Subcutaneous abdominal adipose tissue (tissue), 5 donors: ENCODE data around the gene BCL11A.

Source experiments
- H3K27ac ChIP-seq: one replicate; pipeline ENCODE4 v1.7.0; 2013; ENCODE audit warnings: low read depth, mild to moderate bottlenecking, inconsistent platforms, low read length, moderate library complexity
- H3K27me3 ChIP-seq, 5 donors: one replicate each; pipeline ENCODE4 v1.7.0; 2013; ENCODE audit warnings: low read length in 5 of 5, inconsistent platforms in 1 of 5; ENCODE audit not compliant: control insufficient read depth in 5 of 5, insufficient read depth in 4 of 5
- H3K36me3 ChIP-seq, 5 donors: one replicate each; pipeline ENCODE4 v1.7.0; 2013; ENCODE audit warnings: low read length in 5 of 5; ENCODE audit not compliant: control insufficient read depth in 5 of 5, insufficient read depth in 5 of 5
- H3K4me1 ChIP-seq, 5 donors: one replicate each; pipeline ENCODE4 v1.7.0; 2013; ENCODE audit warnings: low read length in 5 of 5, mild to moderate bottlenecking in 3 of 5, moderate library complexity in 1 of 5; ENCODE audit not compliant: control insufficient read depth in 5 of 5, insufficient read depth in 5 of 5
- H3K4me3 ChIP-seq, 5 donors: one replicate each; pipeline ENCODE4 v1.7.0; 2013; ENCODE audit warnings: low read length in 5 of 5, low read depth in 1 of 5
- H3K9ac ChIP-seq, 5 donors: one replicate each; pipeline ENCODE4 v1.7.0; 2013; ENCODE audit warnings: low read length in 5 of 5, mild to moderate bottlenecking in 4 of 5, moderate library complexity in 3 of 5
- H3K9me3 ChIP-seq, 5 donors: one replicate each; pipeline ENCODE4 v1.7.0; 2013; ENCODE audit warnings: low read length in 5 of 5; ENCODE audit not compliant: control insufficient read depth in 5 of 5
- donor health status: healthy.
- donor health status: healthy.
- donor health status: healthy.
- donor health status: healthy.
- donor health status: healthy.

Gene BCL11A

GRCh38 chr2:60548311-60548710, 5.1 kb downstream of the BCL11A start:
- Histone ChIP-seq H3K27ac (no peak overlapping the region), H3K9me3 (no peaks in the 10 kb centered on the region), H3K36me3 (no peaks in the 10 kb centered on the region), H3K4me3 (no peak overlapping the region), H3K9ac (no peak overlapping the region), H3K4me1 (peaks cover 0 to 41% (median 37%) of the 10 kb centered on the region in 5 donors), H3K27me3 (peaks cover 30 to 71% (median 51%) of the 10 kb centered on the region in 5 donors)

- Histone ChIP-seq H3K9ac (no peak overlapping the region), H3K4me3 (no peak overlapping the region), H3K36me3 (no peaks in the 10 kb centered on the region), H3K4me1 (peaks cover 0 to 39% (median 35%) of the 10 kb centered on the region in 5 donors), H3K27me3 (peaks cover 30 to 71% (median 50%) of the 10 kb centered on the region in 5 donors), H3K27ac (no peak overlapping the region), H3K9me3 (no peaks in the 10 kb centered on the region)
Observed at GRCh38 chr2:60547841-60548240, 5.6 kb downstream of the BCL11A start.

GRCh38 chr2:60546756-60547420, 6.6 kb downstream of the BCL11A start:
- Histone ChIP-seq H3K9me3 (no peaks in the 10 kb centered on the region), H3K9ac (no peak overlapping the region), H3K27me3 (peaks cover 25 to 65% (median 45%) of the 10 kb centered on the region in 5 donors), H3K27ac (no peak overlapping the region), H3K4me3 (no peak overlapping the region), H3K36me3 (no peaks in the 10 kb centered on the region), H3K4me1 (peaks cover 0 to 29% (median 27%) of the 10 kb centered on the region in 5 donors)

- H3K27ac ChIP-seq: no peak overlapping the region
- no peak overlapping the region for H3K9ac ChIP-seq
- no peaks in the 10 kb centered on the region for H3K36me3 ChIP-seq
- no peaks in the 10 kb centered on the region for H3K9me3 ChIP-seq
- peaks cover 27 to 58% (median 43%) of the 10 kb centered on the region in 5 donors for H3K27me3 ChIP-seq
- H3K4me3 ChIP-seq: no peak overlapping the region
- peaks cover 0 to 14% (median 12%) of the 10 kb centered on the region in 5 donors for H3K4me1 ChIP-seq
Observed at GRCh38 chr2:60544954-60545560, 8.4 kb downstream of the BCL11A start.

GRCh38 chr2:60544062-60544461, 9.4 kb downstream of the BCL11A start:
- Histone ChIP-seq H3K27me3 (peaks cover 25 to 53% (median 36%) of the 10 kb centered on the region in 5 donors), H3K9ac (no peak overlapping the region), H3K27ac (no peak overlapping the region), H3K9me3 (no peaks in the 10 kb centered on the region), H3K4me1 (peaks cover 0 to 4% (median 3%) of the 10 kb centered on the region in 5 donors), H3K36me3 (no peaks in the 10 kb centered on the region), H3K4me3 (no peak overlapping the region)

GRCh38 chr2:60541056-60541651, 12.3 kb downstream of the BCL11A start:
- Histone ChIP-seq H3K9me3 (no peaks in the 10 kb centered on the region), H3K4me1 (no peaks in the 10 kb centered on the region), H3K4me3 (no peak overlapping the region), H3K27me3 (peaks cover 8 to 39% (median 21%) of the 10 kb centered on the region in 5 donors), H3K9ac (no peak overlapping the region), H3K27ac (no peak overlapping the region), H3K36me3 (no peaks in the 10 kb centered on the region)

GRCh38 chr2:60540074-60540473, 13.4 kb downstream of the BCL11A start:
- Histone ChIP-seq H3K4me1 (no peaks in the 10 kb centered on the region), H3K4me3 (no peak overlapping the region), H3K36me3 (no peaks in the 10 kb centered on the region), H3K27me3 (peaks cover 4 to 28% (median 16%) of the 10 kb centered on the region in 5 donors), H3K27ac (no peak overlapping the region), H3K9me3 (no peaks in the 10 kb centered on the region), H3K9ac (no peak overlapping the region)

- Histone ChIP-seq H3K4me3 (no peak overlapping the region), H3K36me3 (no peaks in the 10 kb centered on the region), H3K4me1 (no peaks in the 10 kb centered on the region), H3K27me3 (peaks cover 9 to 23% (median 9%) of the 10 kb centered on the region in 5 donors), H3K9me3 (no peaks in the 10 kb centered on the region), H3K27ac (no peak overlapping the region), H3K9ac (no peak overlapping the region)
Observed at GRCh38 chr2:60539140-60539539, 14.3 kb downstream of the BCL11A start.

GRCh38 chr2:60538101-60538500, 15.4 kb downstream of the BCL11A start:
- no peak overlapping the region for H3K4me3 ChIP-seq
- H3K9ac ChIP-seq: no peak overlapping the region
- H3K9me3 ChIP-seq: no peaks in the 10 kb centered on the region
- H3K27ac ChIP-seq: no peak overlapping the region
- no peaks in the 10 kb centered on the region for H3K4me1 ChIP-seq
- H3K36me3 ChIP-seq: no peaks in the 10 kb centered on the region
- H3K27me3 ChIP-seq: peaks cover 9 to 32% (median 15%) of the 10 kb centered on the region in 5 donors

GRCh38 chr2:60536746-60537145, 16.7 kb downstream of the BCL11A start:
- no peak overlapping the region for H3K9ac ChIP-seq
- H3K4me3 ChIP-seq: no peak overlapping the region
- no peaks in the 10 kb centered on the region for H3K4me1 ChIP-seq
- H3K27ac ChIP-seq: no peak overlapping the region
- no peaks in the 10 kb centered on the region for H3K9me3 ChIP-seq
- peaks cover 14 to 40% (median 20%) of the 10 kb centered on the region in 5 donors for H3K27me3 ChIP-seq
- H3K36me3 ChIP-seq: no peaks in the 10 kb centered on the region
